T-helper 22 cell (primary cell): ENCODE data around the gene KLHL35.

Source experiments
- DNase-seq: peaks from one replicate; pipeline ENCODE4 v3.0.0-alpha.2; 2020; ENCODE audit warnings: low read depth

The KLHL35 gene, protein sequence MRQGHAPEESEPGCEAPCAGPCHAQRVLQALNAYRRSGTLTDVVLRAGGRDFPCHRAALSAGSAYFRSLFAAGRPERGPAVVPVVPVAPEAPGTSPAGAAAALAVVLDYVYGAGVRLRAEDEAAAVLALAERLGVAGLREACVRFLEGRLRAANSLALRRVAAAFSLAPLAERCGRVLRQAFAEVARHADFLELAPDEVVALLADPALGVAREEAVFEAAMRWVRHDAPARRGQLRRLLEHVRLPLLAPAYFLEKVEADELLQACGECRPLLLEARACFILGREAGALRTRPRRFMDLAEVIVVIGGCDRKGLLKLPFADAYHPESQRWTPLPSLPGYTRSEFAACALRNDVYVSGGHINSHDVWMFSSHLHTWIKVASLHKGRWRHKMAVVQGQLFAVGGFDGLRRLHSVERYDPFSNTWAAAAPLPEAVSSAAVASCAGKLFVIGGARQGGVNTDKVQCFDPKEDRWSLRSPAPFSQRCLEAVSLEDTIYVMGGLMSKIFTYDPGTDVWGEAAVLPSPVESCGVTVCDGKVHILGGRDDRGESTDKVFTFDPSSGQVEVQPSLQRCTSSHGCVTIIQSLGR

DNA sequence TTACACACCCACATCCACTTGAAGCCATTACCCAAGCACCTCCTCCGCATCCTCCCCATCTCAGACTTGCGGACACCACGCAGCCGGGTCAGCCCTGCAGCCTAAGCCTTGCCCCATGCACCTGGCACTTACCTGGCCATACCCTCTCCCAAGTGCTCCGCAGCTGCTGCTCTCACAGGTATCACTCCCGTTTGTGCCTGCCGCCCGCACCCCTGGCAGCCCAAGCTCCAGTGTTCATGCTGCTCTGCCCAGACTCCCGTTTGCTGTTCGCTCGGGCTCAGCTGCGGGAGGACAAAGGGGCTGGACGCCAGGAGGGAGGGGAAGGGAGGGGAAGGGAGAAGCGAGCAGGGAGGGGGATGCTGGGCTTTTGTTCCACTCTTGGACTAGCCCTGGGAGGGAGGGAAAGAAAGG is at the start of gene KLHL35:
Gene KLHL35, minus strand, starts transcription at position 293 of the 411 bp plus-strand sequence. CDS start 2,574 bp downstream, outside the sequence.
- no peak for DNase-seq

DNA sequence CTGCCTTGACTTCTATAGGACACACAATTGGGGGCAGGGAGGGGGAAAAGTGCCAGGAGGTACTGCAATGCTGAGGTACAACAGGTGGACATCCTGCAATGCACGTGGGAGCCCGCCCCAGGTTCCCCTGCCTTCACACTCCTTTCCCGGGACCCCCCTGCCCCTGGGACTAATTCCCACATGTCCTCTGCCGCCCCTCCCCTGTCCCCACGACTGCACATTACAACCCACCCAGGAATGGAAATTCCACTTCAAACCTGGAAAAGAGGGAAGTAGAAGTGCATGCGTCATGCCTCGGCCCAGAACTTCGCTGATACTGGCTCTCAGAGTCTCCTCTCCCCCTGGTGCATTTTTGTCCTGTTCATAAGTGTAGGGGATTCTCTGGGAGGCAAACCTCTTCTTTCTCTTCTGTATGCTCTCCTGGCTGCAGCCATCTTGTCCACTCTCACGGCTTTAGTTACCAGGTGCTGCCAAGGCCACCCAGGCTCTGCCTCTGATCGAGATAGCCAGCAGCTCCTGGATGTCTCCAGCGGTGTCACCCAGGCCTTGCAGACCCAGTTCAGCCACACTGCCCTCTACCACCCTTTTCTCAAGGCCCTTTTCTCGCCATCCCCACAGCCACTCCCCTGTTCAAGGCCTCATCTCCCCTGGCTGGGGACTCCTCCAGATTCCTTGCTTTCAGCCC is 49.1 kb upstream of the KLHL35 start:
- DNase-seq = no peak

DNA sequence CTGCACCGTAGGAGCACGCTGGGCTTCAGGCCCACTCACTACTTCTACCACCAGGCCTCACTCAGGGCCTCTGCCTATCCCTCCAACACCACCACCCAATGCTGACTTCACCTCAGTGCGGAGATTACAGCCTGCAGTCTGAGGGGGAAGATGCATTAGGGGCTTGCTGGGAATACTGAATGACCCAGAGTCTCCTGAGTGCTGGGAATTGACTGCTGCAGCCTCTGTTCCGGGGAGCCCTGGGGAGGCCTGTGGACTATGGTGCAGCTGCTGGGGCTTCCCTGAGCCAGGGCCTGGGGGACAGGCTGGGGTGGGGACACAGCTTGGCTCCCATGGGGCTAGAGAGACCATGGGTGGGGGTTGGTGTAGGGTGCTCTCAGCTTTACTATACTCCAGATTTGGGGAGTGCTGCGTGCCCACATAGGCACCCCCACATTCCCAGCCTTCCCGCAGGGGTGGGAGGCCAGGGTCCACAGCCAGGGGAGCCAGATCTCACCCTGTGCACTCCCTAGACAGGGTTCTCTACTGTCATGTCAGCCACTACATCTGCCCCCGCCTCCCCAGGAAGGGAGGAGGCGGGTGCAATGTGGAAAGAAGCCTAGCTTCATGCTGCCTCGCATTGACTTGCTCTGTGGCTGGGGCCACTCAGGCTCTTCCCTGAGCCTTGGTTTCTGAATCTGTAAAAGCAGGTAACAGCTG is 48.4 kb upstream of the KLHL35 start:
- no peak for DNase-seq

DNA sequence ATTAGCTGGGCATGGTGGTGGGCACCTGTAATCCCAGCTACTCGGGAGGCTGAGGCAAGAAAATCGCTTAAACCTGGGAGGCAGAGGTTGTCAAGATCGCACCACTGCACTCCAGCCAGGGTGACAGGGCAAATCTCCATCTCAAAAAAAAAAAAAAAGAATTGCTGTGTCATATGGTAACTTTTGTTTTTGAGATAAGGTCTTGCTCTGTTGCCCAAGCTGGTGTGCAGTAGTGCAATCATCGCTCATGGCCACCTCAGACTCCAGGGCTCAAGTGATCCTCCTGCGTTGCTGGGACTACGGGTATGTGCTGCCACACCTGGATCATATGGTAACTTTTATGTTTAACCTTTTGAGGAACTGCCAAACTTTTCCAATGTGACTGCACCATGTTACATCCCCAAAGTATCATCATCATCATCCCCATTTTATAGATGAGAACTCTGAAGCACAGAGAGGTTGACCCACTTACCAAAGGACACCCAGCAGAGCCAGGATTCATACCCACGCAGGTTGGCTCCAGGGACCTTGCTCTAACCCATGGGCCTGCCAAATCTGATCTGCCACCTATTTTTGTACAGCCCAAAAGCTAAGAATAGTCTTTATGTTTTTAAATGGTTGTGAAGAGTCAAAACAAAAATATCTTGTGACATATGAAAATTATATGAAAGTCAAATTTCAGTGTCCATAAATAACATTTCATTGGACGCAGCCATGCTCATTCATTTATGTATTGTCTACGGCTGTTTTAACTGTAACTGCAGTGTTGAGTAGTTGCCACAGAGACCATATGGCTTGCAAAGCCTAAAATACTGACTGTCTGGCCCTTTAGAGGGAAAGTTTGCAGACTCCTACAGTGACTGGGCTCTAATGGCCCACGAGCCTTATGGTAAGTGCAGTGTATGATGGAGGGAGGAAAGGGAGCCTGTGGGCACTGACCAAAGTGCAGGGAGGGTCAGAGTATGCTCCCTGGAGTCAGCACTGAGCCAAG is 47.5 kb upstream of the KLHL35 start:
- DNase-seq = no peak

DNA sequence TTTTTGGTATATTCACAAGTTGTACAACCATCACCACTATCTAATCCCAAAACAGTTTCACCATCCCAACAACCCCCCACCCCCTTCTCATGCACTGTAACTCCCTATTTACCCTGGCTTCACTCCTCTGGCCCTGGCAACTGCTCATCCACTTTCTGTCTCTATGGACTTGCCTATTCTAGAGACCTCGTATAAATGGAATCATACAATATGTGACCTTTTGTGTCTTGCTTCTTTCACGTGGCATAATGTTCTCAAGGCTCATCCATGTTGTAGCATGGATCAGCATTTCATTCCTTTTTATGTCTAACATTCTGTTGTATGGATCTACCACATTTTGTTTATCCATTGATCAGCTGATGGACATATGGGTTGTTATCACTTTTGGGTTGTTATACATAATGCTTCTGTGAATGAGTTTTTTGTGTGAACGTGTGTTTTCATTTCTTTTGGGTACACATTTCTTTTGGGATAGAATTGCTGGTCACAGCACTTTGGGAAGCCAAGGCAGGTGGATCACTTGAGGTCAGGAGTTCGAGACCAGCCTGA is 46.7 kb upstream of the KLHL35 start:
- no peak for DNase-seq

DNA sequence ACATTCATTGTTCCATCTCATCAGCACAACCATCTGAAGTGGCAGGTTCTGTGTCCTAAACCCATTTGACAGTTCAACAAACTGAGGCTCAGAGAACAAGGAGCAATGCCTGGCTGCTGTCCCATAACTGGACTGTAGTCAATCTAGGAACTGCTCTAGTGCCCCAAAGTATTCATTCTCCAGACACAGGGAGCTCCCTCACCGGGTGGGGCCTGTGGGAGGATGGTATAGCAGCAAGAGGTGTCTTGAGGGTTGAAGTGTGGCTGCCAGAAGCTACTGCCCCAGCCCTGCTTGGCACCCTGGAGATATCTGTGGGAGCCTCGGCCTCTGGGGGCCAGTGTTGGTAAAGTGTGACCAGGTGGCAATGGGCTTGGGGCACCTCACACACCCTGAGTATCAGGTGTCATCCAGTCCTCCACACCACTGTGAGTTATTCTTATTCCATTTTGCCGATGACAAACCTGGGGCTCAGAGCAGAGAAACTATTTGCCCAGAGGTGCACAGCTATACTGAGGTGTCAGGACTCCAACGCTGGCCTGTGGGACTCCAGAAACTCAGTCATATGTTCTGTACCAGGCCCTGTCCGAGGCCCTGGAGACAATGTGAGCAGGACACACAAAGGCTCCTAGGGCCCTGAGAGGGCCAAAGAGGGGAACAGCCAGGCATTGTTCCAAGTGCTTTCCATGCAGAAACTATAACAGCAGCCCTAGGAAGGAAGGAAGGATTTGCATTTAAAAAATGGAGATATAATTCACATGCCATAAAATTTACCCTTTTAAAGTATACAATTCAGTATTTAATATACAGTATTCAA is 46.0 kb upstream of the KLHL35 start:
- no peak for DNase-seq

DNA sequence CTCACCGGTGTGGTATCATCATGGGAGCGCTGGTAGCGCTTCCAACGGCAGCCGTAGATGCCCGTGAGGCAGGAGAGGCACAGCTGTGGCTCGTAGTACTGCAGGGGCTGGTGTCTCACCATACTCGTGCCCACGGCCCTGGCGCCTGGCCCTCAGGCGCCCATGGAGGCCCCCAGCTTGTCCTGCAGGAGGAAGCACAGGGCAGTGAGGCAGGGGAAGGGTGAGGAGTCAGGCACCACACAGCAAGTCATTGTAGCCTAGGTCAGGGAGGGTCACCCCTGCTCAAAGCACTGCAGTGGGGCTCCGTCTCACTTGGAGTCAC is 44.6 kb upstream of the KLHL35 start:
- DNase-seq = no peak

DNA sequence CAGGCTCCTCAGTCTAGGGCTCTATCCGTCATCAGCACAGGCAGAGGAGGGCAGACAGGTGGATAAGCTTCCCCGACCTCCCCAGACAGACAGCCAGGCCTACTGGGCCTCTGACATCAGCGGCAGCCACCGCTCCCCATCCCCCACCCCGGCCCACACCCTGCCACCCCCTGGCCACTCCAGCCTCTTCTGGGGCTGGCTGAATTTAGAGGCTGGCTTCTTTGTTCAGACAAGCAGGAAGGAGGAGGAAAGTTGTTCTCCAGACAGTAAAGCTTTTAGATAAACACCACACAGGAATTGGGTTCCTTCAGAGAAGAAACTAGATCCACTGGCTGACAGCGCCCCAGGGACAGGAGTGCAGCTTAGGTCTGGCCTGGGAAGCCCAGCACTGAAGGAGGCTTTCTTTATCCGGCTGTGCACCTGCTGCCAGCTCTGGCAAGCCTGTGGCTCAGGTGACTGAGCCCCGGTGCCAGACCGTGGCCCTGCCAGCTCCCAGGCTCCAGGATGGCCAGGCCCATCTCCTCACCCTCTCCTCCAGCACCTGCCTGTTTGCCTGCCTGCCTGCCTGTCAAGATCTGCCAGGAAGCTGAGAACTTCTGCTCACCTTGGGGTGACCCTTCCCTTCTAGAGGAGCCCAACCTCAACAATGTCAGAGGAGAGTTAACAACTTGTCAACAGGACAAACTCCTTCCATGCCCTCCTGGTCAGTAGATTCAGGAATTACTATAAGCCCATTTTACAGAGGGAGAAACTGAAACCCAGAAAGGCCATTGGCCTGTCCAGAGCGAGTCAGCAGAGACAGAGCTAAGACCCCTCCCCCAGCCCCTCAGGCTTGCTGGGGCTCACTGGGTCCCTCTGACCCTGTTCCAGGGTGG is 44.0 kb upstream of the KLHL35 start:
- no peak for DNase-seq

DNA sequence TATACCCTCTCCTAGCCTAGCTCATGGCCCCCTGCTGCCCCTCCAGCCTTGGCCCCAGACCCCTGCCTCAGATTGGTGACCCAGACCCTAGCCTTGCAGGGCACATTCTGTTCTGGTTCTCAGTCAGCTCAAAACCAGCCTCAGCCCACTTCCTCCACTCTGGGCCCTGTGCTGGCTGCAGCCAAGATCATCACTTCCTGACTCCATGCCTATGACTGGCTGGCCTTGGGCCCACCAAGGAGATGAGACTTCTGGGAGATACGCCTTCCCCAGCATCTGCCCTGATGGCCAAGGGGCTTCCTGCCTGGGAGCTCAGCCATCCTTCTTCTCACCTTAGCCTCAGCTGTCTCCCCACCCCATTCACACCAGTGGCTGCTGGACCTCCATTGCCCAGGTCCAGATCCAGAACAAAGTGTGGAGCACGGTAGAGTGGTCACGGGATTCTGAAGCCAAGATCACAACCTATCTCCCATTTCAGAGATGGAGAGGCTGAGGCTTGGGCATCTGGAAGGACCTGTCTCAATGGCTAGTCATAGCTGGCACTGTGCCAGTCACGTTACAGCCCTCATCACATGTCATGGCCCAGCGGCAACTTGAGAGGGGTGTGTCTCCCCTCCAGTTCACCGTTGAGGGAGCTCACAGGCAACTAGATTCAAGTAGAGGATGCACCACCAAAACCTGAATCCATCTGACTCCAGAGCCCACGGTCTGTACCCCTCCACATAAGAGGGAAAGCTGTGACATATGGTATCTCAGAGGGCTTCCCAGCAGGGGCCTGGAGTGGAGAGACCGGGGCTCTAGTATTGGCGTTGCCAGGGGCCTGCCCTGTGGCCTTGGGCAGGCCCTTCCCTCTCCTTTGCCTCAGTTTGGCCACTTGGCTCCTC is 43.0 kb upstream of the KLHL35 start:
- no peak for DNase-seq

DNA sequence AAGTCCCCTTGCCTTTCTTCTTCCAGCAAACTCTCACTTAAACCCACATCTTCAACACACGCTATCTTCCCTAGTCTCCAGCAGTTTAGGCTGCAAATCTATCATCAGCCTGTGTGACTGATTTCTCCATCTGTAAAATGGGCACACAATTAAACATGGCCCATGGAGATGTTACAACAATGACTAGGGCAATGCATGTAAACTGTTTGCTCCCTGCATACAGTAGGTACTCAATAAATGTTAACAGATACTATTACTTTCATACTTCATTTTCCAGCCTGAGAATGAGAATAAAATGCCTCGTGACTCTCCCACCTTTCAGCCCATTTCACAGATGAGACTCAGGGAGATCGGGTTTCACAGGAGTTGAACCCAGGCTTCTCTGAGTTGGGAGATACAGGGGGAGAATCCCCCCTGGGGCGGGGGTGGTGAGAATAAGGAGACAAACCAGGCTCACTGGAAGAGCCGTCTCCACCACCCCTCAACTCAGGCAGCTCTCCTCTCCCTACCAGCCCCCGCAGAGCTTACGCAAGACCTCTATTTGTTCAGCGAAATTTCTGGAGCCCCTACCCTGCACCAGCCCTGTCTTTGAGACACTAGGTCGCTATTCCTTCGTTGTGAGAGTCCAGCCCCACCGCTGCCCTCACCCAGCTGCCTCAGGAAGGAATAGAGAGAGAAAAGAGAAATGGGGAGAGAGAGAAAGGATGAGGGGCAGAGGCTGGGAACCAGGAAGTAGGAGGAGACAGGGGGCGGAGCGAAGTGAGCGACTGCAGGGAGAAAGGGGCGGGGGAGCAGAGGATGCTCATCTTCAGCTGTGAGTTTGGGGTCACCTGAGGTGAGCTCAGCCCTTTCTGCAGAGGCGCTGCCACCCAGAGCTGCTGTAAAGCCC is 42.1 kb upstream of the KLHL35 start:
- DNase-seq = peak; percentile 30

DNA sequence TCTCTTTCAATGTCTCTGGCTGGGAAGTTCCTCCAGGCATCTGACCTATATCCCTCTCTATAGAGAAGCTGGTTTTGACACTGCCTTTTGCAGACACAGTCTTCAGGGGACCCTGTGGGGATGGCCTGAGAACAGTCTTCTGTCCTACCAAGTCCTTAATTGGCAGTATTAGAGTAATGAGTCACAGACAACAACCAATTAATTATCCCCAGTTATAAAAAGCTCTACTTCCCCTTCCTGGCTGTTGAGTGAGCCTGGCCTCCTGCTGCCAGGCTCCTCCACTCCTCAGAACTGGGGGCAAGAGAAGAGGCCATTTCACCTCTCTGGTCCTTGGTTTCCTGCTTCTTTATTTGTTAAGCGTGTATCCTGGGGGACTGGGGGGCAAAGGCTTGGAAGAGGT is 41.2 kb upstream of the KLHL35 start:
- DNase-seq = no peak

DNA sequence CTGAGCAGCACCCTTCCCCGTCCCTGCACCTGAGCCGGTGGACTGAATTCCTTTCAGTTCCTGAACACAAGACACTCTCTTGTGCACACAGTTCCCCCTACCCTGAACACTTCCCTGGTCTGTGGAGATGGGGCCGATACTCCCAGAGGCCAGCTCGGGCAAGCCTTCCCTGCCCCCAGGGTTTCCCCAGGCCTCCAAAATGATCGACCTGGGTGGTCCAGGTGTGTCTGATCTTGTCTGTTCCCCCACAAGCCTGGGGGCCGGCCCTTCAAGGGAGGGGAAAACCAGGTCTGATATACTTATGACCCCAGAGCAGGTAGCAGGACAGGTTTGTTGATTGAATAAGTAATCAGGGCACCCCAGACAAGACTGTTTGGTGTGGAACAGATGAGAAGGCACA is 40.7 kb upstream of the KLHL35 start:
- no peak for DNase-seq

DNA sequence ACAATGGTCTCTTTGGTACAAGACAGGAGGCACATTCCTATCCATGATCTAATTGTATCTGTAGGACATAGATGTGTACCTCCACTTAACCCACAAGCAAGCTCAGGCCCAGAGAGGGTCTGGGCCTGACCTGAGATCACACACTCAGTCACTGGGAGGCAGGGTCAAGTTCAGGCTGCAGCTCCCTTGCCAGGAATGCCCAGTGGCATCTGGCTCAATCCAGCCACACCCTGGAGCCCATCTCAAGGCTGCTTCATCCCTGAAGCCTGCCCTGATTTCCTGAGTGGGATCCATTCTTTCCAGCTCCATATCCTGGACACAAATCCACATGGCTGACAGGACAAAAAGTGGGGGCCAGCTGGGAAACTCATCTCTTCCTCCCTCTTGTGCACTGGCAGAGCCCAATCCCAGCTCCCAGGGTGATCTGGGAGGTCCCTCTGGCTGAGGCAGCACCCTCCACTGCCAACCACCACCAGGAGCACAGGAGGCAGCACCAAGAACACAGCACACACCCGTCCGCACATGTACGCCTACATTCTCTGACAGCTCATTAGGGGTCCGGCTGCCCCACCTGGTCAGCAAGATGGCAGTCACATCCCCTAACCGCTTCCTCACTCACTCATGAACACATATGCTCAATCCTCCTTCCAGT is 39.2 kb upstream of the KLHL35 start:
- no peak for DNase-seq

DNA sequence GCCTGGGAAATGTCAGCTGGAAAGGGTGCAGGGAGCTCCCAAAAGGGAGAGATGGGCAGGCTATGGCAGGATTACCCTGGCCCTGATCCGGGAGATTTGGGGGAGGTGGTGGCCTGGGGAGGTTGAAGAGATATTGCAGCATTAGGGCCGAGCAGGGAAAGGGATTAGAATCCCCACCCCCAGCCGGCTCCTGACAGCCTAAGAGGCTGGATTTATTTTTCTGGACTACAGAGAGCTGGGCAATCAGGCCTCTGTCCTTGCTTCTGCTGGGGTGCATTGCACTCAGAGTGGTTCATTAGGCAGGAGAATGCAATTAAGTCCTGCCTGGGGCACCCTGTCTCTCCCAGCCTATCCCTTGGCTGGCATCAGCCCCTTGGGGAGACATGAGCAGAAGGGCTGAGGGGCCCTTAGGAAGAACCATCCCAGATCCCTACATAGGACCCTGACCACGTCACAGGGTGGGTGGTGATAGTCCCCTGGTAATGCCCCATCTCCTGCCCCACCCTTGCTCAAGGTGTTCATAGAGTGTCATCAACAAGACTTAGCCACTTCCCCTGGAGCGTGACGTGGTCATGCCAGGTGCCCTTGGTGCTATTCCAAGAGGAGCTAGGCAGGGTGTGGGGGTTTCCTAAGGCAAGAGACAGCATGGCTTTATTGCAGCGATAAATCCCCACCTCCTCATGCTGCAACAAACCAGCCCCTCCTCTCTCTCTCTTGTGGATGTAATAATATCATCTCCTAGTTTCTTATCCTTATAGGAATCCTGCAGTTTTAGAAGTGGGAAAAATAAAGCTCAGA is 38.4 kb upstream of the KLHL35 start:
- no peak for DNase-seq

DNA sequence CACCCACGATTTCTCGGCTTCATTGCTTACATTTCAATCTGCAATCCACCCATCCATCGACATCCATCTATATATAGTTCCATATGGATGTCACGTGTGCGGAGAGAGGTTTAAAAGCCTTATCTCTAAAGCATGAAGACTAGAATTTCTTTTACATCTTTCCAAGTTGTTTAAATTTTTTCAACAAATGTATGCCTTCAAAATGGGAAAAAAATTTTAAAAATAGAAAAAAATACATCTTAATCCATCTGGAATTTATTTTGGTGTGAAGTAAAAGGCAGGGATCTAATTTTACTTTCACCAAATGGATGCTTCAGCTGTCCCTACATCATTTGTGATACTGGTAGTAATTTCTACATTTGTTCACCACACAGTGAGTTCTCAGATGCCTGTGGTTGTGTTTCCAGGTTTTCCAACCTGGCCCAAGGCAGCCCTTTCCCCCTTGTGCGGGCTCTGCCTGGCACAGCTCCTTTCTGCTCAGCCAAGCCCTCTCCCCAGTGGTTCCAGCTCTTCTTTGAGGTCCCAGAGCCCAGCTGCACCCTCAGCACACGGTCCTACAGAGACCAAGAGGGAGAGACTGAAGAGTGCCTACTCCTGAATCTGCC is 37.6 kb upstream of the KLHL35 start:
- DNase-seq = no peak
